ENCODE results near the gene F13B. TPM values are rescaled to one million over a fixed set of nuclear protein-coding genes. Genes with fewer than 3 reads are reported as not detected.
"Not testable (repeated sequence)": the region's sequence is repeated elsewhere in the genome, so short reads cannot be mapped to it uniquely, and the experiment has no call there.

The F13B gene
- total and polyA plus RNA-seq, 4 donors: not detected

DNA sequence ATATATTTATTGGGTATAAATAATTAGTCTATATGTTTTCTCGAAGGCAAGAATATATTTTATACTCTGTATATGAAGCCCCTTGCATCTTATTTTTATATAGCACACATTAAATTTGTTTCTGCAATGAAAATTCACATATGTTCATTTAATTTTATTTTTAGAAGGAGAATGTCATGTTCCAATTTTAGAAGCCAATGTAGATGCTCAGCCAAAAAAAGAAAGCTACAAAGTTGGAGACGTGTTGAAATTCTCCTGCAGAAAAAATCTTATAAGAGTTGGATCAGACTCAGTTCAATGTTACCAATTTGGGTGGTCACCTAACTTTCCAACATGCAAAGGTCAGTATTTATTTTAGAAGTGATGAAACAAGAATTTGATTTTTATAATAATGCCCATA, 73.1 kb downstream of the F13B start:
- Histone ChIP-seq H3K4me3 (no peak overlapping the region), H3K4me1 (ENCODE audit: control insufficient read depth in 5 of 5, insufficient read depth in 5 of 5, low read length in 5 of 5) (no peaks in the 10 kb centered on the region), H3K27me3 (ENCODE audit: control insufficient read depth in 3 of 3, insufficient read depth in 3 of 3, low read length in 2 of 3) (no peaks in the 10 kb centered on the region), H3K9me3 (ENCODE audit: control insufficient read depth in 4 of 4, insufficient read depth in 3 of 4, low read length in 3 of 4) (no peaks in the 10 kb centered on the region), H3K27ac (ENCODE audit: low read depth in 1 of 2, low read length in 1 of 2) (no peak overlapping the region), H3K36me3 (ENCODE audit: control insufficient read depth in 4 of 4, insufficient read depth in 4 of 4, low read length in 4 of 4) (no peaks in the 10 kb centered on the region), H3K9ac (ENCODE audit: insufficient read depth in 1 of 2, low read length in 2 of 2) (no peak overlapping the region)
- DNase-seq (no peak), ATAC-seq (ENCODE audit: insufficient read depth, low FRiP score) (no peak)
- 75 to 81% methylated on average over 2 of the region's 2 CpGs for WGBS, 2 donors
- no peak for TF ChIP-seq CTCF (IDR thresholded peaks at IDR 0.05; ENCODE audit: control extremely low read depth, extremely low read depth)

DNA sequence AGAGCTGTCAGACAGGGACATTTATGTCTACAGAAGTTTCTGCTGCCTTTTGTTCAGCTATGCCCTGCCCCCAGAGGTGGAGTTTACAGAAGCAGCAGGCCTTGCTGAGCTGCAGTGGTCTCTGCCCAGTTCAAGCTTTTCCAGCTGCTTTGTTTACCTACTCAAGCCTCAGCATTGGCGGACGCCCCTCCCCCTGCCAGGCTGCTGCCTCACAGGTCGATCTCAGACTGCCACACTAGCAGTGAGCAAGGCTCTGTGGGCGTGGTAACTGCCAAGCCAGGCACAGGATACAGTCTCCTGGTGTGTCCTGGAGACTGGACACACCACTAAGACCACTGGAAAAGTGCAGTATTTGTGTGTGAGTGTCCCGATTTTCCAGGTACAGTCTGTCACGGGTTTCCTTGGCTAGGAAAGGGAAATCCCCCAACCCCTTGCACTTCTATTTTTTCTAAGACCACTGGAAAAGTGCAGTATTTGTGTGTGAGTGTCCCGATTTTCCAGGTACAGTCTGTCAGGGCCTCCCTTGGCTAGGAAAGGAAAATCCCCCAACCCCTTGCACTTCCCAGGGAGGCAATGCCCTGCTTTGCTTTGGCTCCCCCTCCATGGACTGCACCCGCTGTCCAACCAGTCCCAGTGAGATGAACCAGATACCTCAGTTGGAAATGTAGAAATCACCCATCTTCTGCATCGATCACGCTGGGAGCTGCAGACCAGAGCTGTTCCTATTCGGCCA, 75.0 kb downstream of the F13B start:
- H3K4me3 ChIP-seq; H3K27me3 ChIP-seq (ENCODE audit: control insufficient read depth in 3 of 3, insufficient read depth in 3 of 3, low read length in 2 of 3); ATAC-seq (ENCODE audit: insufficient read depth, low FRiP score); H3K4me1 ChIP-seq (ENCODE audit: control insufficient read depth in 5 of 5, insufficient read depth in 5 of 5, low read length in 5 of 5); H3K27ac ChIP-seq (ENCODE audit: low read depth in 1 of 2, low read length in 1 of 2); H3K36me3 ChIP-seq (ENCODE audit: control insufficient read depth in 4 of 4, insufficient read depth in 4 of 4, low read length in 4 of 4); H3K9ac ChIP-seq (ENCODE audit: insufficient read depth in 1 of 2, low read length in 2 of 2); H3K9me3 ChIP-seq (ENCODE audit: control insufficient read depth in 4 of 4, insufficient read depth in 3 of 4, low read length in 3 of 4): not testable (repeated sequence)
- 60 to 72% methylated on average over 11 of the region's 11 CpGs for WGBS, 2 donors
- peak; percentile 12 to 46 (median 37) for DNase-seq

Other genes starting within 250 kb of the F13B start
- gene CFHR1, start 247.5 kb downstream of the F13B start, total RNA-seq: under 1 TPM; 0.21 to 0.82 TPM
- under 1 TPM in 1 of 2 donors, not detected in 1; 0.39 TPM for gene CFHR1, start 247.5 kb downstream of the F13B start, polyA plus RNA-seq
- not detected for gene CFHR4, start 179.2 kb downstream of the F13B start, total RNA-seq
- not detected for gene CFHR4, start 179.2 kb downstream of the F13B start, polyA plus RNA-seq
- under 1 TPM in 1 of 2 donors, not detected in 1; 0.28 TPM for gene CFHR2, start 123.5 kb downstream of the F13B start, total RNA-seq
- not detected for gene CFHR2, start 123.5 kb downstream of the F13B start, polyA plus RNA-seq
- not detected for gene CFHR5, start 89.7 kb downstream of the F13B start, total RNA-seq
- gene CFHR5, start 89.7 kb downstream of the F13B start, polyA plus RNA-seq: not detected
- 1 to 10 TPM in 1 of 2 donors, under 1 TPM in 1; 0.55 to 7.3 TPM for gene ASPM, start 79.4 kb upstream of the F13B start, total RNA-seq
- under 1 TPM; 0.47 to 0.55 TPM for gene ASPM, start 79.4 kb upstream of the F13B start, polyA plus RNA-seq
- gene ZBTB41, start 134.0 kb upstream of the F13B start, total RNA-seq: 10 to 100 TPM in 1 of 2 donors, 1 to 10 TPM in 1; 9.4 to 26.6 TPM
- gene ZBTB41, start 134.0 kb upstream of the F13B start, polyA plus RNA-seq: 1 to 10 TPM; 2.1 to 2.5 TPM
- gene CRB1, start 201.0 kb upstream of the F13B start, total RNA-seq: under 1 TPM; 0.48 to 0.55 TPM
- gene CRB1, start 201.0 kb upstream of the F13B start, polyA plus RNA-seq: under 1 TPM; 0.03 to 0.12 TPM